Endodermal cell (in vitro differentiated cells): ENCODE measurements around the gene REV3L. TPM values are rescaled to one million over a fixed set of nuclear protein-coding genes. Genes with fewer than 3 reads are reported as not detected.

Source experiments
- DNase-seq: peaks from one replicate; pipeline ENCODE4 v3.0.0-alpha.2; 2017
- H3K27ac ChIP-seq: 2 replicates; pipeline ENCODE4 v1.5.1; 2013; ENCODE audit warnings: mild to moderate bottlenecking, low read depth, low read length, moderate library complexity
- H3K27me3 ChIP-seq: 2 replicates; pipeline ENCODE4 v1.6.1; 2013; ENCODE audit warnings: mild to moderate bottlenecking, low read length, moderate library complexity; ENCODE audit not compliant: insufficient read depth, control insufficient read depth, poor library complexity, severe bottlenecking
- H3K36me3 ChIP-seq: 2 replicates; pipeline ENCODE4 v1.7.0; 2013; ENCODE audit warnings: mild to moderate bottlenecking, low read length, moderate library complexity; ENCODE audit not compliant: control insufficient read depth, insufficient read depth
- H3K4me1 ChIP-seq: one replicate; pipeline ENCODE4 v1.7.0; 2013; ENCODE audit warnings: low read length; ENCODE audit not compliant: control insufficient read depth, insufficient read depth
- H3K4me3 ChIP-seq: 2 replicates; pipeline ENCODE4 v1.5.1; 2013; ENCODE audit warnings: mild to moderate bottlenecking, low read length, moderate library complexity
- H3K9ac ChIP-seq: 2 replicates; pipeline ENCODE4 v1.6.1; 2013; ENCODE audit warnings: mild to moderate bottlenecking, low read length, moderate library complexity; ENCODE audit not compliant: poor library complexity, severe bottlenecking; ENCODE audit errors: extremely low read depth
- H3K9me3 ChIP-seq: 2 replicates; pipeline ENCODE4 v1.6.1; 2013; ENCODE audit warnings: mild to moderate bottlenecking, low read length, moderate library complexity; ENCODE audit not compliant: control insufficient read depth
- H3K27ac Mint-ChIP-seq: 2 replicates; pipeline ENCODE4 v1.8.0; 2020; ENCODE audit warnings: mixed read lengths
- H3K27me3 Mint-ChIP-seq: 2 replicates; pipeline ENCODE4 v1.8.0; 2021; ENCODE audit warnings: mild to moderate bottlenecking, mixed read lengths; ENCODE audit not compliant: insufficient read depth
- H3K36me3 Mint-ChIP-seq: 2 replicates; pipeline ENCODE4 v1.8.0; 2020; ENCODE audit warnings: low read depth, mixed read lengths
- H3K4me1 Mint-ChIP-seq: 2 replicates; pipeline ENCODE4 v1.8.0; 2020; ENCODE audit warnings: mixed read lengths
- H3K4me3 Mint-ChIP-seq: 2 replicates; pipeline ENCODE4 v1.8.0; 2020; ENCODE audit warnings: mild to moderate bottlenecking, moderate library complexity, mixed read lengths
- H3K9me3 Mint-ChIP-seq: 2 replicates; pipeline ENCODE4 v1.8.0; 2020; ENCODE audit warnings: mild to moderate bottlenecking, mixed read lengths
- CTCF ChIP-seq: fragments of 200-600 bp; sonication (generic); conservative IDR thresholded peaks from 2 replicates; pipeline ENCODE4 v1.5.0; 2021; ENCODE audit warnings: antibody characterized with exemption, mild to moderate bottlenecking
- WGBS, 2 experiments: methylation state at CpG; one replicate each; pipeline versions ENCODE4 v1.1.5 to v1.1.7; 2013; ENCODE audit warnings: missing lambda C conversion rate in 2 of 2, mixed read lengths in 1 of 2; ENCODE audit not compliant: insufficient coverage in 1 of 2, insufficient read length in 1 of 2; 5-methylcytosine and 5-hydroxymethylcytosine counted together
- total RNA-seq, 2 donors: library from RNA; stranded (reverse); fragmentation: NEBNext Ultra II Directional in 1 of 2; extraction: Animal tissue kit (Norgen Biotek cat#: 25700) in 1 of 2; gene quantifications; 2 replicates in 1 of 2; 3 replicates in 1 of 2; pipeline ENCODE4 v1.2.1, GENCODE V29; 2021

REV3L gene
- total RNA-seq, 2 donors from 2014 or later: 19.2 to 28.1 TPM

- Histone ChIP-seq H3K9ac (no peak overlapping the region), H3K4me3 (no peak overlapping the region), H3K27ac (no peak overlapping the region), H3K36me3 (peaks cover 61% of the 10 kb centered on the region), H3K4me1 (no peaks in the 10 kb centered on the region), H3K27me3 (no peaks in the 10 kb centered on the region), H3K9me3 (no peaks in the 10 kb centered on the region)
- Mint-ChIP-seq H3K36me3 (peaks cover 40% of the 10 kb centered on the region), H3K4me1 (no peaks in the 10 kb centered on the region), H3K27me3 (no peaks in the 10 kb centered on the region), H3K9me3 (no peaks in the 10 kb centered on the region), H3K4me3 (no peak overlapping the region), H3K27ac (no peak overlapping the region)
- DNase-seq: no peak
- TF ChIP-seq CTCF: no peak
These were observed 103.7 kb downstream of the REV3L start for GRCh38 chr6:111379302-111379701.

- H3K4me1 Mint-ChIP-seq: no peaks in the 10 kb centered on the region
- no peak for TF ChIP-seq CTCF
- H3K9ac ChIP-seq: no peak overlapping the region
- no peak overlapping the region for H3K27ac Mint-ChIP-seq
- peaks cover 65% of the 10 kb centered on the region for H3K36me3 ChIP-seq
- no peaks in the 10 kb centered on the region for H3K9me3 ChIP-seq
- no peak overlapping the region for H3K4me3 ChIP-seq
- no peaks in the 10 kb centered on the region for H3K9me3 Mint-ChIP-seq
- DNase-seq: no peak
- no peaks in the 10 kb centered on the region for H3K27me3 Mint-ChIP-seq
- H3K4me1 ChIP-seq: no peaks in the 10 kb centered on the region
- WGBS, 2 experiments: 94 to 100% methylated on average over 2 of the region's 2 CpGs
- H3K36me3 Mint-ChIP-seq: peaks cover 43% of the 10 kb centered on the region
- H3K27me3 ChIP-seq: no peaks in the 10 kb centered on the region
- no peak overlapping the region for H3K4me3 Mint-ChIP-seq
- no peak overlapping the region for H3K27ac ChIP-seq
These were observed 105.4 kb downstream of the REV3L start for GRCh38 chr6:111377558-111378120.

DNA sequence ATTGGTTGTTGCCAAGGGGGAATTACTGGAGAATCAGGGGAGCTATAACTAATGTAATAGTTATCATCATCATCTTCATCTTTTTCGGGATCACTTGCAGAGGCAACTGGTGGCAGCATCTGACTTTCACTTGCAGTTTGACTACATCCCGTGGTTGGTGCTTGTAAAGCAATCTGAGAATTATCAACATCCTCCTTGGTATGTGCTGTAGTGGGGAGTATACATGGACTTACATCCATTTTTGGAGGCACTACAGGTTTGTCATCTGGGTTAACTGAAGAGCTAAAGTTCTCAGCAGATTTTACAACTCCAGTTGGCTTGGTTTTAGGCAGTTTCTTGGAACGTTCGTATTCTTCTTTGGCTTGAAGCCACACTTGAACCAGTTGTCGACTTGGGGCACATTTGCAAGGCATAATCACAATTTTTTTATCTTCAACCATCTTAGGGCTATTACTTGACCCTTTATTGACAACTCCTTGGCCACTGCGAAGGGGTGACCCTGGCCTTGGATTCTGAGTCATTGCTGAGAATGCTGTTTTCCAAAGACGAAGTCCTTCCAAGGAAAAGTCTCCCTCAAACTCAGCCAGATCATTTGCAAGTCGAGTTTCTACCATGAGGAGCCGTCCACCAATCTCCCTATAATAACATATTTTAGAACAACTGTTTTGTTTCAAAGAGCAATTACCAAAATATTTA is 115.5 kb downstream of the REV3L start:
- H3K9ac ChIP-seq: no peak overlapping the region
- Mint-ChIP-seq H3K36me3 (peaks cover 23% of the 10 kb centered on the region), H3K27me3 (no peaks in the 10 kb centered on the region), H3K9me3 (no peaks in the 10 kb centered on the region), H3K4me3 (no peak overlapping the region), H3K4me1 (no peaks in the 10 kb centered on the region), H3K27ac (no peak overlapping the region)
- no peaks in the 10 kb centered on the region for H3K4me1 ChIP-seq
- WGBS, 2 experiments: 91 to 94% methylated on average over 8 to 9 of the region's 9 CpGs
- no peak overlapping the region for H3K27ac ChIP-seq
- H3K9me3 ChIP-seq: no peaks in the 10 kb centered on the region
- DNase-seq: no peak
- no peaks in the 10 kb centered on the region for H3K27me3 ChIP-seq
- H3K4me3 ChIP-seq: no peak overlapping the region
- peaks cover 36% of the 10 kb centered on the region for H3K36me3 ChIP-seq
- TF ChIP-seq CTCF: no peak
